ENCODE measurements around the gene ARHGAP24.

The ARHGAP24 gene

DNA sequence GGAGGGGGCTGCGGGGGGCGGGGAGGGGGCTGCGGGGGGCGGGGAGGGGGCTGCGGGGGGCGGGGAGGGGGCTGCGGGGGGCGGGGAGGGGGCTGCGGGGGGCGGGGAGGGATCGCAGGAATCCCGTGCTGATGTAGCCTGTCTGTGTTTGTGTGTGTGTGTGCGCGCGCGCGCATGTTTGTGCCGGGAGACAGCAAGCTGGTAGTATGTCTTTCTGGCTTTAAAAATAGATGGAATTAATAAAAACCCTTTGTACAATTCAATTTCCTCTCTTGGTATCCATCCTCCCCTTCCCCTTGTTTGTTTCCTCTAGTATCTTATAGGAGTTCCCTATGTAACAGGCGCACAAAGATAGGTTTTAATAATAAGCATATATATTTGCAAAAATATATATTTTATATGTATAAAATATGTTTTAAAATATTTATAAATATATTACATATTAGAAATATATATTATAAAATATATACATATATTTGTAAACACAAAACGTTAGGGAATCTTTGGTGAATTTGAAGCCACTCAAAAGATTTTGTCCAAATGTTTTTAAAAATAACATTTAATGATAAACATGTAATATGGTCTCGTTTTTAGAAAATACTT, 782 bp downstream of the ARHGAP24 start:
- Histone ChIP-seq H3K4me2 (ENCODE audit: low read length) (no peak overlapping the region), H4K5ac (ENCODE audit: low read length) (no peak overlapping the region), H3K27ac (ENCODE audit: low read depth, low read length) (no peak overlapping the region), H2BK120ac (ENCODE audit: low read depth, low read length) (no peak overlapping the region), H3K79me2 (ENCODE audit: control insufficient read depth, insufficient read depth, low read length) (no peaks in the 10 kb centered on the region), H3K36me3 (ENCODE audit: control insufficient read depth, insufficient read depth, low read length) (no peaks in the 10 kb centered on the region), H3K56ac (ENCODE audit: low read length) (peak overlapping the region; percentile 42), H2BK15ac (replicated peaks; ENCODE audit: low read depth) (no peak overlapping the region), H2AK5ac (ENCODE audit: low read length) (no peak overlapping the region), H3K23ac (ENCODE audit: low read length) (no peak overlapping the region), H3K9ac (ENCODE audit: low read length) (peak overlapping the region; percentile 19), H4K8ac (ENCODE audit: low read depth, low read length) (no peak overlapping the region), H3K4ac (ENCODE audit: low read depth, low read length) (peak overlapping the region; percentile 57), H3K18ac (ENCODE audit: low read length) (no peak overlapping the region), H3K79me1 (ENCODE audit: low read length) (no peaks in the 10 kb centered on the region), H3K4me1 (ENCODE audit: control insufficient read depth, low read depth, low read length) (peaks cover 3% of the 10 kb centered on the region), H2BK5ac (ENCODE audit: low read length) (no peak overlapping the region), H3K4me3 (ENCODE audit: low read length) (no peak overlapping the region), H3K27me3 (ENCODE audit: insufficient read depth, low read length, poor library complexity) (no peaks in the 10 kb centered on the region)
- no CpG with 5 or more reads among the region's 21 CpGs for WGBS (ENCODE audit: extremely low coverage, insufficient coverage, low lambda C conversion rate)
- DNase-seq = no peak

DNA sequence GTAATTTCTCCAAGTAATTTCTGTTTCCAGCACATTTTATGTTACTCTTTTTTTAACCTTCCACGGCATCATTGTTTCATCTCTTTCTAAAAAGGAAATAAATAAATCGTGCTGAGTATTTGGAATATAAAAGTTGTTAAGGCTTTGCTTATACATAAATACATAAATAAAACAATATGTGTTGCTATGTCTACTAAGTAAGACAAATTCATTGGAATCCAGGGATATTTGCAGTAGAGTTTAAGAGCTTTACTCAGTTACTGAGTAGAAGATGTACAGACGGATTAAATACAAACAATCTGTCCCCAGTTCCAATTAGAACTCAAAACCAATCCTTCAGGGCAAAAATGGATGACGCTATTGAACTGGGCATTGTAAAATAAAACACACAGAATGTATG, 1.4 kb downstream of the ARHGAP24 start:
- Histone ChIP-seq H3K56ac (ENCODE audit: low read length) (no peak overlapping the region), H3K4me3 (ENCODE audit: low read length) (no peak overlapping the region), H4K8ac (ENCODE audit: low read depth, low read length) (no peak overlapping the region), H3K27me3 (ENCODE audit: insufficient read depth, low read length, poor library complexity) (no peaks in the 10 kb centered on the region), H3K9ac (ENCODE audit: low read length) (no peak overlapping the region), H2AK5ac (ENCODE audit: low read length) (no peak overlapping the region), H3K36me3 (ENCODE audit: control insufficient read depth, insufficient read depth, low read length) (no peaks in the 10 kb centered on the region), H3K4ac (ENCODE audit: low read depth, low read length) (no peak overlapping the region), H3K4me1 (ENCODE audit: control insufficient read depth, low read depth, low read length) (peaks cover 3% of the 10 kb centered on the region), H3K23ac (ENCODE audit: low read length) (no peak overlapping the region), H2BK120ac (ENCODE audit: low read depth, low read length) (no peak overlapping the region), H3K4me2 (ENCODE audit: low read length) (no peak overlapping the region), H3K79me2 (ENCODE audit: control insufficient read depth, insufficient read depth, low read length) (no peaks in the 10 kb centered on the region), H3K18ac (ENCODE audit: low read length) (no peak overlapping the region), H3K27ac (ENCODE audit: low read depth, low read length) (no peak overlapping the region), H2BK5ac (ENCODE audit: low read length) (no peak overlapping the region), H2BK15ac (replicated peaks; ENCODE audit: low read depth) (no peak overlapping the region), H3K79me1 (ENCODE audit: low read length) (no peaks in the 10 kb centered on the region), H4K5ac (ENCODE audit: low read length) (no peak overlapping the region)
- no CpG with 5 or more reads among the region's 4 CpGs for WGBS (ENCODE audit: extremely low coverage, insufficient coverage, low lambda C conversion rate)
- no peak for DNase-seq

DNA sequence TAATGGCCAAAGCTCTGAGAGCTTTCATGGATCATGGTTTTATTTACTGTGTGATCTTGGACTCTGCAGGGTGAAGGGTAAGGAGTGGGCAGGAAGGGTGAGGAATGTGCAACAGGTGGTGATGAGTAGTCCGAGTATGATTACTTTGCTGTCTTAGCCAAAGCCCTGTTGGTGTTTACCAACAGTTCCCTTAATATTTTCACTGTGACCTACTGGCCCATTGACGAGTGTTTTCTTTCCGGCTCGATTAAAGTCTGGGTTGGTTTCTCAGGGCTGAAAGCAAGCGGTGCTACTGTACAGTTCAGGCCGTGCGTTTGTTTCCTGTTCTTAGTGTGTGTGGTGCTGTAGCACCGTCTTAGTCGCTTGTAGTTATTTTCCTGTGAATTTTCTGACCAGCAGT, 2.6 kb downstream of the ARHGAP24 start:
- WGBS (ENCODE audit: extremely low coverage, insufficient coverage, low lambda C conversion rate) = no CpG with 5 or more reads among the region's 9 CpGs
- Histone ChIP-seq H3K27ac (ENCODE audit: low read depth, low read length) (no peak overlapping the region), H3K79me2 (ENCODE audit: control insufficient read depth, insufficient read depth, low read length) (no peaks in the 10 kb centered on the region), H3K4ac (ENCODE audit: low read depth, low read length) (no peak overlapping the region), H3K9ac (ENCODE audit: low read length) (no peak overlapping the region), H3K79me1 (ENCODE audit: low read length) (no peaks in the 10 kb centered on the region), H4K8ac (ENCODE audit: low read depth, low read length) (no peak overlapping the region), H3K4me1 (ENCODE audit: control insufficient read depth, low read depth, low read length) (peaks cover 3% of the 10 kb centered on the region), H2AK5ac (ENCODE audit: low read length) (no peak overlapping the region), H3K4me3 (ENCODE audit: low read length) (no peak overlapping the region), H3K4me2 (ENCODE audit: low read length) (no peak overlapping the region), H3K27me3 (ENCODE audit: insufficient read depth, low read length, poor library complexity) (no peaks in the 10 kb centered on the region), H2BK15ac (replicated peaks; ENCODE audit: low read depth) (no peak overlapping the region), H2BK5ac (ENCODE audit: low read length) (no peak overlapping the region), H3K18ac (ENCODE audit: low read length) (no peak overlapping the region), H3K56ac (ENCODE audit: low read length) (no peak overlapping the region), H4K5ac (ENCODE audit: low read length) (no peak overlapping the region), H3K23ac (ENCODE audit: low read length) (no peak overlapping the region), H3K36me3 (ENCODE audit: control insufficient read depth, insufficient read depth, low read length) (no peaks in the 10 kb centered on the region), H2BK120ac (ENCODE audit: low read depth, low read length) (no peak overlapping the region)
- DNase-seq = no peak

GRCh38 chr4:85478576-85478975, 3.6 kb downstream of the ARHGAP24 start:
- Histone ChIP-seq H3K79me2 (ENCODE audit: control insufficient read depth, insufficient read depth, low read length) (no peaks in the 10 kb centered on the region), H3K4me3 (ENCODE audit: low read length) (no peak overlapping the region), H3K4ac (ENCODE audit: low read depth, low read length) (no peak overlapping the region), H2AK5ac (ENCODE audit: low read length) (no peak overlapping the region), H3K9ac (ENCODE audit: low read length) (no peak overlapping the region), H3K4me1 (ENCODE audit: control insufficient read depth, low read depth, low read length) (peaks cover 3% of the 10 kb centered on the region), H3K23ac (ENCODE audit: low read length) (no peak overlapping the region), H3K79me1 (ENCODE audit: low read length) (no peaks in the 10 kb centered on the region), H3K18ac (ENCODE audit: low read length) (no peak overlapping the region), H3K27me3 (ENCODE audit: insufficient read depth, low read length, poor library complexity) (no peaks in the 10 kb centered on the region), H4K5ac (ENCODE audit: low read length) (no peak overlapping the region), H4K8ac (ENCODE audit: low read depth, low read length) (no peak overlapping the region), H2BK120ac (ENCODE audit: low read depth, low read length) (no peak overlapping the region), H2BK15ac (replicated peaks; ENCODE audit: low read depth) (no peak overlapping the region), H3K56ac (ENCODE audit: low read length) (no peak overlapping the region), H3K36me3 (ENCODE audit: control insufficient read depth, insufficient read depth, low read length) (no peaks in the 10 kb centered on the region), H2BK5ac (ENCODE audit: low read length) (no peak overlapping the region), H3K27ac (ENCODE audit: low read depth, low read length) (no peak overlapping the region), H3K4me2 (ENCODE audit: low read length) (no peak overlapping the region)
- DNase-seq = no peak
- no CpG with 5 or more reads among the region's 2 CpGs for WGBS (ENCODE audit: extremely low coverage, insufficient coverage, low lambda C conversion rate)

DNA sequence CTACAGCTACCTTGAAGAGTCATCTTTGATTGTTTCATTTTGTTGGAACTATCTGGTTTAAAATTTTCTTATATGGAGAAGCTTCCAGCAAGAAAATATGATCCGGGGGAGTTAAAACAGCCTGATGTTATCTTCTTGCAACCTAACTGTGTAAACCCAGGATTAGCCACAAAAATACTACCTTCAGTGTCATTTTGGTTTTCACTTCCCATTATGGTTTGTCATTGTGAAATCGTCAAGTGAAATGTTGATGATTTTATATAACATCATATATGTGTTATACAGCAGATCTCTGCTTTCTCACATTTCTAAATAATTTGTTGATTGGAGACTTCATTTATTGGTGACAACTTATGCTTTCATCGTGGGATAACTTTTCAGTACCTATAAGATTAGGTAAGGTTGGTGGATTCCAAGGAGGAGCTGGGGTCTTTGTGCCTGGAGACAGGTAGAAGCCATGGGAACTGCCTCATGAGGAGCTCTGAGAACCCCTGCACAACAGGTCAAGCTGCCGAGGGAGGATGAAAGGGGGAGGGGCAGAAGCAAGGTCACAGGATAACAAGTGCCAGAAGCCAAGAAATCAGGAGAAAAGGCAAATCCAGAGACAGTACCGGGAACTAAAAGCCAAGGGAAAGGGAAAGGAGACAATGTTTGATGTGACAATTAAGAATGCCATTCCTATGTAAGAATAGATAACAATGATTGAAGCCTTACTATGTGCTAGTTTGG, 7.2 kb downstream of the ARHGAP24 start:
- H4K5ac ChIP-seq (ENCODE audit: low read length) = no peak overlapping the region
- no peak overlapping the region for H3K4me2 ChIP-seq (ENCODE audit: low read length)
- no peak overlapping the region for H3K4me3 ChIP-seq (ENCODE audit: low read length)
- H3K56ac ChIP-seq (ENCODE audit: low read length) = no peak overlapping the region
- H2BK5ac ChIP-seq (ENCODE audit: low read length) = no peak overlapping the region
- no peak overlapping the region for H3K23ac ChIP-seq (ENCODE audit: low read length)
- H3K27me3 ChIP-seq (ENCODE audit: insufficient read depth, low read length, poor library complexity) = no peaks in the 10 kb centered on the region
- no CpG with 5 or more reads among the region's 5 CpGs for WGBS (ENCODE audit: extremely low coverage, insufficient coverage, low lambda C conversion rate)
- H3K79me2 ChIP-seq (ENCODE audit: control insufficient read depth, insufficient read depth, low read length) = no peaks in the 10 kb centered on the region
- H3K36me3 ChIP-seq (ENCODE audit: control insufficient read depth, insufficient read depth, low read length) = no peaks in the 10 kb centered on the region
- no peaks in the 10 kb centered on the region for H3K4me1 ChIP-seq (ENCODE audit: control insufficient read depth, low read depth, low read length)
- no peak overlapping the region for H3K4ac ChIP-seq (ENCODE audit: low read depth, low read length)
- H2BK15ac ChIP-seq (replicated peaks; ENCODE audit: low read depth) = no peak overlapping the region
- no peak overlapping the region for H4K8ac ChIP-seq (ENCODE audit: low read depth, low read length)
- H3K27ac ChIP-seq (ENCODE audit: low read depth, low read length) = no peak overlapping the region
- H3K9ac ChIP-seq (ENCODE audit: low read length) = no peak overlapping the region
- H2AK5ac ChIP-seq (ENCODE audit: low read length) = no peak overlapping the region
- H2BK120ac ChIP-seq (ENCODE audit: low read depth, low read length) = no peak overlapping the region
- H3K79me1 ChIP-seq (ENCODE audit: low read length) = no peaks in the 10 kb centered on the region
- no peak overlapping the region for H3K18ac ChIP-seq (ENCODE audit: low read length)
- DNase-seq = peak; percentile 39

Data from mesendoderm (in vitro differentiated cells).